HFF-Myc (cell line): ENCODE measurements around the gene PHF21B.

Experiments
- DNase-seq: peaks from one replicate; pipeline ENCODE4 v3.0.0-alpha.2; 2011; ENCODE audit warnings: low read depth; ENCODE audit errors: extremely low read depth
- H3K4me3 ChIP-seq: replicated peaks from 2 replicates; pipeline ENCODE4 v1.5.1; 2011; ENCODE audit warnings: low read depth, mild to moderate bottlenecking, control low read depth, low read length
- TF ChIP-seq, protein P1 (sequence below): IDR thresholded peaks from 2 replicates; pipeline ENCODE4 v1.5.1; 2012; ENCODE audit warnings: mild to moderate bottlenecking, low read depth, low read length, control low read depth; ENCODE audit errors: missing control alignments

PHF21B gene

DNA sequence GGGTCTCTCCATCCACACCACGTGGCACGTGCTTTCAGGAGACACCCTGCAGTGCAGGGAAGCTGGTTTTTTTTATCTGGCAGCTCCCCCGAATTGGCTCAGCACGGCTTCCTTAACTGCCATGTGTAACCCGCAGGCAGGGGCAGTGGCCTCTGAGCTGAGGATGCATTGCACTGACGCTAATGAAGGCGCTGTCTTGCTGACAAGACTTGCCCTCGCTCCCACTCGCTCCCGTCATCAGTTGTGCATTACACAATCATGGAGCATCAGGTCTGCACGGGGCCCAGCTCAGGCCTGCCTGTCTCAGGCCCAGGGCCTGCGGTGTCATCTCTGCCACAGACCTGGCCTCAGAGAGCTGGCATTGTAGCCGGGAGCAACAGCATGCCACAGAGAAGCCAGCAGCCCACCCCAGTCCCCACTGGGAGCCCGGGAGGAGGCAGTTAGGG lies 161.5 kb downstream of the PHF21B start:
- TF ChIP-seq, protein P1, sequence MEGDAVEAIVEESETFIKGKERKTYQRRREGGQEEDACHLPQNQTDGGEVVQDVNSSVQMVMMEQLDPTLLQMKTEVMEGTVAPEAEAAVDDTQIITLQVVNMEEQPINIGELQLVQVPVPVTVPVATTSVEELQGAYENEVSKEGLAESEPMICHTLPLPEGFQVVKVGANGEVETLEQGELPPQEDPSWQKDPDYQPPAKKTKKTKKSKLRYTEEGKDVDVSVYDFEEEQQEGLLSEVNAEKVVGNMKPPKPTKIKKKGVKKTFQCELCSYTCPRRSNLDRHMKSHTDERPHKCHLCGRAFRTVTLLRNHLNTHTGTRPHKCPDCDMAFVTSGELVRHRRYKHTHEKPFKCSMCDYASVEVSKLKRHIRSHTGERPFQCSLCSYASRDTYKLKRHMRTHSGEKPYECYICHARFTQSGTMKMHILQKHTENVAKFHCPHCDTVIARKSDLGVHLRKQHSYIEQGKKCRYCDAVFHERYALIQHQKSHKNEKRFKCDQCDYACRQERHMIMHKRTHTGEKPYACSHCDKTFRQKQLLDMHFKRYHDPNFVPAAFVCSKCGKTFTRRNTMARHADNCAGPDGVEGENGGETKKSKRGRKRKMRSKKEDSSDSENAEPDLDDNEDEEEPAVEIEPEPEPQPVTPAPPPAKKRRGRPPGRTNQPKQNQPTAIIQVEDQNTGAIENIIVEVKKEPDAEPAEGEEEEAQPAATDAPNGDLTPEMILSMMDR, result no peak
- DNase-seq, result no peak
- no peak overlapping the region for H3K4me3 ChIP-seq

DNA sequence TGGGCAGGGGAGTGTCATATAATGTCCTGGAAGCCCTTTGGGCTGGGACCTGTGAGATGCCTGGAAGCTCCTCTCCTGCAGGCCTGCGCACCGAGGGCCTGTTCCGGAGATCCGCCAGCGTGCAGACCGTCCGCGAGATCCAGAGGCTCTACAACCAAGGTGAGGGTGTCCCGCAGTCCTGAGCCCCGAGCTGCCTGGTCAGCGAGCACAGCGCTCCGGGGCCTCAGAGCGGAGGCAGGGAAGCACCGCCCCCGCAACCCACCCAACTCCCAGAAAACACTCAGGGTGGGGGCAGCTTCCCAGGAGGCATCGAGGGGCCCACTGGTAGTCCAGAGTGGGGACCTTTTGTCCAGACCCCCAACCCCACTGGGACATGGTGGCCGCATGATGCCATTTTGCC lies 161.9 kb downstream of the PHF21B start:
- no peak for DNase-seq
- H3K4me3 ChIP-seq, result no peak overlapping the region
- TF ChIP-seq, protein P1, result no peak

DNA sequence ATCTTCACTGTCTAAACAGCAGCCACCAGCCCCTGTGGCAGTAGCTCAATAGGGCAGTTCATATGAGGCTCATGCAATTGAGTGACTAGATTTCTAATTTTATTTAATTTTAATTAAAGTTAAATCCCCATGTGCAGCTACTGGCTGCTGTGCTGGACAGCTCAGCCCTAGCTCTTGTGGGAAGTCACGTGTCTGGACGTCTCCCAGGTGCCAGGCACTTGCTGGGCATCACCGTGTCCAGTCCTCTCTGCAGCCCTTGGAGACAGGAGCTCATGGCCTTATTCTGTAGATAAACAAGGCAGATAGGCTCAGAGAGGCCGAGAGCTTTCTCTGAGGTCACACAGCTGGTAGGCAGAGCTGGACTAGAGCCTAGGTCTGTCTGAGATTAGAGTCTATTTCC lies 162.4 kb downstream of the PHF21B start:
- TF ChIP-seq, protein P1, result no peak
- no peak for DNase-seq
- no peak overlapping the region for H3K4me3 ChIP-seq

DNA sequence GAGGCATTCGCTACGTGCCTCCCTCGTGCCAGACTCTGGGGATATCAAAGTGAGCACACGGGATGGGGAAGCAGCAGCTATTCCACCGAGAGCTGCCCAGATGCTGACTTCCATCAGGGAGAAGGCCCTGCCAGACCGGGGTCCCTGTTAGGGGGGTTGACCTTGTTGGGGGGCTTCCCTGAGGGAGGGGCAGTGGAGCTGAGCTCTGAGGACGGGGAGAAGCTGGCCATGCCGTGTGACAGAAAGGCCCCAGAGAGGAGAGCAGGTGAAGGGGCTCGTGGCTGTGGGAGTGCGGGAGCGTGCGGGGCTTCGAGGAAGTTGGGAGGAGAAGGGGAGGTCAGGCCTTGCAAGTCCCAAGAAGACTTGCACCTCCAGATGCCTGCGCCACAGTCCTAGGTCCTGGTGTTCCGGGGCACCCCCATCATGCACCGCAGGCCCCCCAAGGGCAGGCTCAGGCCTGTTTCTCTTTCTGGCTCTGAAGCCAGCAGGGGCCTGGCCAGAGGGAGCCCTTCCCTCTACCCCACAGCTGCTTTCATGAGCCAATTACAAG lies 163.0 kb downstream of the PHF21B start:
- TF ChIP-seq, protein P1, result no peak
- no peak overlapping the region for H3K4me3 ChIP-seq
- no peak for DNase-seq

DNA sequence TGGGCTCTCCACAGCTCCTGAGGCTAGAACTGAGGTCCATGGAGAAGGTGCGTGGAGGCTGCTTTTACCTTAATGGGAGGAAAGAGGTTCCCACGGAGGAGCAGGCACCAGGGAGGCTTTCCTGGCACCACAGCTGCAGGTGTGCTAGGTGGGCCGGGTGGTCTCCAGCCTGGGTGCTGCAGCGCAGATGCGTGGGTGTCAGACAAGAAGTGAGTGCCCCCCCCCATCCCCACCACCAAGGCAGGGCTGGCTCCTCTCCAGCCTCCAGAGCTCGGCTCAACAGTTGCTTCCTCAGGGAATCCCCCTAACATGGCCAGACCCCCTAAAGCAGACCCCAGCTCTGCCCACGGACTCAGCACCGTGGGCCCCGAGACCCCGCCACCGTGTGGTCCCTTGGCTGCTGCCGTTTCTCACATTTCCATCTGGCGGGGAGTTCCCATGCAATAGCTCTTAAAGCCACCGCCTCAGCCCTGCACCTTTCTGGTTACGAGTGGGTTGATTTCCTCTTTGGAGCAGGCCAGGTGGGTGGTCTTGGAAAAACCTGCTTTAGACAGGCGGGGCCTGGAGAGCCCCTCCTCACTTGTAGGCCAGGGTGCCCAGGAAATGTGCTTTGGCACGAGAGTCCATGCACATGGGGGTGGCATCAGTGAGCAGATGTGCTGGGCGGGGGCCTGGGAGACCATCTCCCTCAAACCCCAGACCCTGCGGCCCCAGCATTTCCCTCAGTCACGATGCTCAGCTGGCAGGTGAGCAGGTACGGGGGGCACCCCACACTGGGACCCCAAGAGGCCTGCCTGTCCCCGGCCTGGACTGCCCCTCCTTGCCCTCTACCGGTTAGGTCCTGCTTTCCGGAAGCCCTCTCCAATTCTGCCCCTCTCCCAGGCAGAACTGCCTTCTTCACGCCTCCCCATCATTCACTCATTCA lies 163.7 kb downstream of the PHF21B start:
- TF ChIP-seq, protein P1, result no peak
- no peak for DNase-seq
- H3K4me3 ChIP-seq, result no peak overlapping the region

DNA sequence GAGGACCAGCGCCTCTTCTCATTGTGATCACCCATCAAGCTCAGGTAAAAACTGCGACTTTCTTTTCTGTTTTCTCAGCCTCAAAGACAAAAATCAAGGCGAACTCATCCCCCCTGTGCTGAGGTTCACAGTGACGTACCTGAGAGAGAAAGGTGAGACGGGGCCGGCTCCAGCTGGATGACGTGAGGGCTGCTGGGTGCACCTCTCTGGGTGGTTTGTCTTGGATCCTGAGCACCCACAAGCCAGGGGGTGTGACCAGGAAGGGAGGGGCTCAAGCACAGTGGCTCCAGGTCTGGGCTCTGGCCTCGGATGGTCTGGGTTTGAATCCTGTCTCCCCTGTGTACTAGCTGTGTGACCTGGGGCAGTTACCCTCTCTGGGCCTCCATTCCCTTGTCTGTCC lies 164.6 kb downstream of the PHF21B start:
- H3K4me3 ChIP-seq, result no peak overlapping the region
- TF ChIP-seq, protein P1, result no peak
- no peak for DNase-seq

DNA sequence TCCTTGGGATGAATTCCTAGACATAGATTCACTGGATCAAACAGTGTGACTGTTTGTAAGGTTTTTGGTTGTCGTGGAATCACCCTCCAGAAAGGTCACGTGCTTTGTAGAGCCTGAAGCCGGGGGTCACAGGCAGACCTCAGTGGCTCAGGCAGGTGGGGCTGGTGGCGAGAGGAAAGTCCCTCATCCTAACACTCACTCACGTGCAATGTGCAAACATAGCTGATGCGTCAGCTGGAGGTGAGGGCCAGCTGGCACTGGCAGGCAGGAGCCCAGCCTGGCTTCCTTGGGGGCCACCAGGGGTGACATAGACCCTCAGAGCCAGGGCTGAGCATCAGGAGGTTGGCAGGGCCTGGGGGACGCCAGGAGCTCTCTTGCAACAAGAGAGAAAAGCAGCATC lies 167.4 kb downstream of the PHF21B start:
- H3K4me3 ChIP-seq, result no peak overlapping the region
- TF ChIP-seq, protein P1, result no peak
- no peak for DNase-seq
